Measurements from ENCODE around the gene SLAIN2. TPM values are rescaled to one million over a fixed set of nuclear protein-coding genes. Genes with fewer than 3 reads are reported as not detected.
"Not testable (repeated sequence)": the region's sequence is repeated elsewhere in the genome, so short reads cannot be mapped to it uniquely, and the experiment has no call there.

SLAIN2 gene
- 37.1 and 42.8 TPM in 2 replicates for total RNA-seq

GRCh38 chr4:48340965-48341775, at the start of gene SLAIN2:
SLAIN2 (plus strand) TSS chr4:48341529; CDS start chr4:48341740, 211 bp downstream.
- peak within 1 kb of the TSS; percentile 85 for H3K4me3 ChIP-seq (ENCODE audit: low read depth, low read length)
- DNase-seq (ENCODE audit: low read depth) = no peak
- TF ChIP-seq CTCF (conservative IDR thresholded peaks at IDR 0.05; ENCODE audit: low read depth, low read length) = no peak

DNA sequence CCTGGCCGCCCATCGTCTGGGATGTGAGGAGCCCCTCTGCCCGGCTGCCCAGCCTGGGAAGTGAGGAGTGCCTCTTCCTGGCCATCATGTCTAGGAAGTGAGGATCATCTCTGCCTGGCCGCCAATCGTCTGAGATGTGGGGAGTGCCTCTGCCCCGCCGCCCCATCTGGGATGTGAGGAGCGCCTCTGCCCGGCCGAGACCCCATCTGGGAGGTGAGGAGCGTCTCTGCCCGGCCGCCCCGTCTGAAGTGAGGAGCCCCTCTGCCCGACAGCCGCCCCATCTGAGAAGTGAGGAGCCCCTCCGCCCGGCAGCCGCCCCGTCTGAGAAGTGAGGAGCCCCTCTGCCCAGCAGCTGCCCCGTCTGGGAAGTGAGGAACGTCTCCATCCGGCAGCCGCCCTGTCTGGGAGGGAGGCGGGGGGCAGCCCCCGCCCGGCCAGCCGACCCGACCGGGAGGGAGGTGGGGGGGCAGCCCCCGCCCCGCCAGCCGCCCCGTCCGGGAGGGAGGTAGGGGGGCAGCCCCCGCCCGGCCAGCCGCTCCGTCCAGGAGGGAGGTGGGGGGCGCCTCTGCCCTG, 49.0 kb upstream of the SLAIN2 start:
- not testable (repeated sequence) for H3K4me3 ChIP-seq (ENCODE audit: low read depth, low read length); DNase-seq (ENCODE audit: low read depth)

GRCh38 chr4:48295116-48295515, 46.2 kb upstream of the SLAIN2 start:
- DNase-seq (ENCODE audit: low read depth) = no peak
- H3K4me3 ChIP-seq (ENCODE audit: low read depth, low read length) = no peak overlapping the region
- no peak for TF ChIP-seq CTCF (conservative IDR thresholded peaks at IDR 0.05; ENCODE audit: low read depth, low read length)

- no peak for TF ChIP-seq CTCF (conservative IDR thresholded peaks at IDR 0.05; ENCODE audit: low read depth, low read length)
- DNase-seq (ENCODE audit: low read depth) = no peak
- H3K4me3 ChIP-seq (ENCODE audit: low read depth, low read length) = no peak overlapping the region
Measured at GRCh38 chr4:48296365-48296764, 45.0 kb upstream of the SLAIN2 start.

- TF ChIP-seq CTCF (conservative IDR thresholded peaks at IDR 0.05; ENCODE audit: low read depth, low read length) = no peak
- no peak for DNase-seq (ENCODE audit: low read depth)
- H3K4me3 ChIP-seq (ENCODE audit: low read depth, low read length) = no peak overlapping the region
Measured at GRCh38 chr4:48297256-48297846, 44.0 kb upstream of the SLAIN2 start.

- no peak overlapping the region for H3K4me3 ChIP-seq (ENCODE audit: low read depth, low read length)
- no peak for DNase-seq (ENCODE audit: low read depth)
- TF ChIP-seq CTCF (conservative IDR thresholded peaks at IDR 0.05; ENCODE audit: low read depth, low read length) = no peak
Measured at GRCh38 chr4:48299560-48299959, 41.8 kb upstream of the SLAIN2 start.

DNA sequence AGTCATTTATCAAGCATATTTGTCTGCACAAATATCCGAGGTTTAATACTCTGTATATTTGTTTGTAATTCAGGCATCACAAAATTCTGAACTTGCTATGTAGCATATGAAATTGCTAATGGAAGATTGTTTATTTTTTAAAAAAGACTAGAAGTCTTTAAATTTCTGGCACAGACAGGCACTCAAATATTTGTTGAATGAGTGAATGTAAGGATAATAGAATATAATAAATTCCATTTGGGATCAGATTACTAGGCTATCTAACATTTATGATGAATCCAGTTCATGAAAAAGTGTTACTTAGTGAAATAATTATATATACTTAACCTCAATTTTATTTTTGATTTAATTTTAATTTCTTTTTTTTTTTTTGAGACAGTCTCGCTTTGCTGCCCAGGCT, 41.3 kb upstream of the SLAIN2 start:
- no peak overlapping the region for H3K4me3 ChIP-seq (ENCODE audit: low read depth, low read length)
- TF ChIP-seq CTCF (conservative IDR thresholded peaks at IDR 0.05; ENCODE audit: low read depth, low read length) = no peak
- no peak for DNase-seq (ENCODE audit: low read depth)
